SU-DHL-6 (cell line): ENCODE measurements around the gene ZNF668.
A peak's percentile ranks its signal among the peaks of the same experiment; 100 is the strongest.
"Not testable (repeated sequence)": the region's sequence is repeated elsewhere in the genome, so short reads cannot be mapped to it uniquely, and the experiment has no call there.

Source experiments
- H2AFZ ChIP-seq: fragments of 200-600 bp; sonication (generic); 2 replicates; pipeline ENCODE4 v1.6.1; 2014; ENCODE audit warnings: low read depth, mild to moderate bottlenecking, moderate library complexity, mixed read lengths, antibody characterized with exemption, low read length; ENCODE audit not compliant: severe bottlenecking
- H3F3A ChIP-seq: fragments of 200-600 bp; shearing (Covaris generic); 2 replicates; pipeline ENCODE4 v1.6.0; 2016; ENCODE audit warnings: antibody characterized with exemption, mild to moderate bottlenecking; ENCODE audit not compliant: insufficient read depth
- H3K27ac ChIP-seq: fragments of 200-600 bp; sonication (generic); 2 replicates; pipeline ENCODE4 v1.5.1; 2016; ENCODE audit warnings: low read depth, mild to moderate bottlenecking, low read length, moderate library complexity, mixed read lengths
- H3K27me3 ChIP-seq: fragments of 200-600 bp; sonication (generic), shearing (Covaris generic); 2 replicates; pipeline ENCODE4 v1.6.0; 2014; ENCODE audit warnings: mild to moderate bottlenecking, low read length
- H3K36me3 ChIP-seq: fragments of 200-600 bp; sonication (generic); 2 replicates; pipeline ENCODE4 v1.6.1; 2014; ENCODE audit warnings: mild to moderate bottlenecking, low read length, mixed read lengths
- H3K4me2 ChIP-seq: fragments of 300-600, 200-600 bp; shearing (Covaris generic), sonication (generic); 2 replicates; pipeline ENCODE4 v1.6.0; 2014; ENCODE audit warnings: low read length, low read depth, mild to moderate bottlenecking; ENCODE audit not compliant: poor library complexity, severe bottlenecking
- H3K4me3 ChIP-seq: fragments of 200-600 bp; sonication (generic); 2 replicates; pipeline ENCODE4 v1.5.1; 2014; ENCODE audit warnings: antibody characterized with exemption, low read length, mild to moderate bottlenecking, mixed read lengths; ENCODE audit not compliant: insufficient read depth, poor library complexity, severe bottlenecking
- H3K79me2 ChIP-seq: fragments of 200-600 bp; sonication (generic); 2 replicates; pipeline ENCODE4 v1.6.1; 2014; ENCODE audit warnings: mild to moderate bottlenecking, low read length, moderate library complexity; ENCODE audit not compliant: insufficient read depth
- H3K9ac ChIP-seq: fragments of 200-600 bp; sonication (generic); 2 replicates; pipeline ENCODE4 v1.7.0; 2014; ENCODE audit warnings: mild to moderate bottlenecking, low read length
- H3K9me2 ChIP-seq: fragments of 200-600 bp; sonication (generic); replicated peaks from 2 replicates; pipeline ENCODE4 v1.6.1; 2014; ENCODE audit warnings: low read length; ENCODE audit not compliant: insufficient read depth
- H3K9me3 ChIP-seq: fragments of 200-600 bp; sonication (generic); 2 replicates; pipeline ENCODE4 v1.6.1; 2014; ENCODE audit warnings: low read length, mixed read lengths; ENCODE audit not compliant: insufficient read depth
- H4K20me1 ChIP-seq: fragments of 200-600 bp; sonication (generic); 2 replicates; pipeline ENCODE4 v1.6.1; 2014; ENCODE audit warnings: low read depth, mild to moderate bottlenecking, antibody characterized with exemption, low read length, moderate library complexity, mixed read lengths
- EZH2phosphoT487 ChIP-seq: fragments of 200-600 bp; sonication (generic), shearing (Covaris generic); conservative IDR thresholded peaks from 2 replicates; pipeline ENCODE4 v1.6.1; 2018; ENCODE audit warnings: mild to moderate bottlenecking, antibody characterized with exemption, low read length, moderate library complexity, mixed read lengths
- TF ChIP-seq, protein P1 (sequence below): fragments of 200-600 bp; sonication (generic); IDR thresholded peaks from one replicate; pipeline ENCODE4 v1.5.1; 2017; ENCODE audit warnings: antibody characterized with exemption, mild to moderate bottlenecking, low read length, moderate library complexity; ENCODE audit not compliant: insufficient read depth, poor library complexity, severe bottlenecking

The ZNF668 gene

GRCh38 chr16:31020536-31020935 lies 53.5 kb downstream of the ZNF668 start:
- Histone ChIP-seq H2AFZ (no peak overlapping the region), H3K4me2 (no peak overlapping the region), H3K4me3 (no peak overlapping the region), H3K9ac (no peak overlapping the region), H3K27me3 (no peaks in the 10 kb centered on the region), H3K9me2 (no peaks in the 10 kb centered on the region), H3K36me3 (no peaks in the 10 kb centered on the region), H3F3A (no peaks in the 10 kb centered on the region), H3K79me2 (no peaks in the 10 kb centered on the region), H3K27ac (no peak overlapping the region), H3K9me3 (no peaks in the 10 kb centered on the region), H4K20me1 (no peaks in the 10 kb centered on the region)
- TF ChIP-seq EZH2phosphoT487 = no peak
- TF ChIP-seq, protein P1, sequence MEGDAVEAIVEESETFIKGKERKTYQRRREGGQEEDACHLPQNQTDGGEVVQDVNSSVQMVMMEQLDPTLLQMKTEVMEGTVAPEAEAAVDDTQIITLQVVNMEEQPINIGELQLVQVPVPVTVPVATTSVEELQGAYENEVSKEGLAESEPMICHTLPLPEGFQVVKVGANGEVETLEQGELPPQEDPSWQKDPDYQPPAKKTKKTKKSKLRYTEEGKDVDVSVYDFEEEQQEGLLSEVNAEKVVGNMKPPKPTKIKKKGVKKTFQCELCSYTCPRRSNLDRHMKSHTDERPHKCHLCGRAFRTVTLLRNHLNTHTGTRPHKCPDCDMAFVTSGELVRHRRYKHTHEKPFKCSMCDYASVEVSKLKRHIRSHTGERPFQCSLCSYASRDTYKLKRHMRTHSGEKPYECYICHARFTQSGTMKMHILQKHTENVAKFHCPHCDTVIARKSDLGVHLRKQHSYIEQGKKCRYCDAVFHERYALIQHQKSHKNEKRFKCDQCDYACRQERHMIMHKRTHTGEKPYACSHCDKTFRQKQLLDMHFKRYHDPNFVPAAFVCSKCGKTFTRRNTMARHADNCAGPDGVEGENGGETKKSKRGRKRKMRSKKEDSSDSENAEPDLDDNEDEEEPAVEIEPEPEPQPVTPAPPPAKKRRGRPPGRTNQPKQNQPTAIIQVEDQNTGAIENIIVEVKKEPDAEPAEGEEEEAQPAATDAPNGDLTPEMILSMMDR = no peak

- not testable (repeated sequence) for H3K27me3 ChIP-seq, H3K9me2 ChIP-seq, H3K9ac ChIP-seq, H2AFZ ChIP-seq, H3F3A ChIP-seq, H3K4me3 ChIP-seq, H3K79me2 ChIP-seq, H4K20me1 ChIP-seq, H3K36me3 ChIP-seq, H3K9me3 ChIP-seq, H3K27ac ChIP-seq, H3K4me2 ChIP-seq
These were observed 56.3 kb downstream of the ZNF668 start for GRCh38 chr16:31017756-31018155.

DNA sequence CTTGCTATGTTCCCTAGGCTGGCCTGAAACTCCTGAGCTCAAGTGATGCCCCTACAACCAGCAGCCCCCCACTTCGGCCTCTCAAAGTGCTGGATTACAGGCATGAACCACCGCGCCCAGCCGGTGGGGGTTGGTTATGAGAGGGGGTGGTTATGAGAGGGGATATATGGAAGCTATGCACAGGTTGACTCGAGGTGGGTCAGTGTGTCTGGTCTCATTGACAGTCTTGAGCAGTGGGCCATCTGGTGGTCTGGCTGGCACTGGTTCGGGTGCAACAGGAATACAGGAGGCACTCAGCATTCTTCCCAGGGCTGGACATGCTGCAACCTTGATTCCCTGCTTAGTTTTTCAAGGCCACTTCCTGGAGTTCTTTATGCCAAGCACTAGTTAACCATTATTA lies 58.0 kb downstream of the ZNF668 start:
- H3K27ac ChIP-seq = no peak overlapping the region
- no peaks in the 10 kb centered on the region for H3K9me3 ChIP-seq
- TF ChIP-seq EZH2phosphoT487 = no peak
- TF ChIP-seq, protein P1 = no peak
- H3K4me2 ChIP-seq = no peak overlapping the region
- H3K79me2 ChIP-seq = no peaks in the 10 kb centered on the region
- H3K4me3 ChIP-seq = no peak overlapping the region
- H2AFZ ChIP-seq = no peak overlapping the region
- H3K27me3 ChIP-seq = no peaks in the 10 kb centered on the region
- no peaks in the 10 kb centered on the region for H4K20me1 ChIP-seq
- no peaks in the 10 kb centered on the region for H3F3A ChIP-seq
- no peaks in the 10 kb centered on the region for H3K9me2 ChIP-seq
- H3K9ac ChIP-seq = no peak overlapping the region
- no peaks in the 10 kb centered on the region for H3K36me3 ChIP-seq

- not testable (repeated sequence) for H4K20me1 ChIP-seq, H3K9me3 ChIP-seq
These were observed 60.7 kb downstream of the ZNF668 start for GRCh38 chr16:31013292-31013691.

DNA sequence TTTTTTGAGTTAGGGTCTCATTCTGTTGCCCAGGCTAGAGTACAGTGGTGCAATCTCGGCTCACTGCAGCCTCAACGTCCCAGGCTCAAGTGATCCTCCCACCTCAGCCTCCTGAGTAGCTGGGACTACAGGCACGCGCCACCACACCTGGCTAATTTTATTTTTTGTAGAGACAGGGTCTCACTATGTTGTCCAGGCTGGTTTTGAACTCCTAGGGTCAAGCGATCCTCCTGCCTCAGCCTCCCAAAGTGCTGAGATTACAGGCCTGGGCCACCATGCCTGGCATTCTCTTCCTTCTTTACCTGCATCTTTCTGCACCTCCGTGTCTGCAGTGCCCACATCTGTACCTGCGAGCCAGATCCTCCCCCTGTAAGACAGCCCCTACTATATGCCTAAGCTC lies 62.2 kb downstream of the ZNF668 start:
- H3K27me3 ChIP-seq, H3K79me2 ChIP-seq, H3K27ac ChIP-seq, H3K9me3 ChIP-seq, H3K36me3 ChIP-seq, H4K20me1 ChIP-seq, H3K4me3 ChIP-seq, H3K9me2 ChIP-seq, H3K9ac ChIP-seq, H2AFZ ChIP-seq, H3K4me2 ChIP-seq, H3F3A ChIP-seq: not testable (repeated sequence)

More at GRCh38 chr16:31013292-31013691, 60.7 kb downstream of the ZNF668 start:
- Histone ChIP-seq H3K4me2 (peak overlapping the region; percentile 51), H3K4me3 (peak overlapping the region; percentile 15), H2AFZ (peak overlapping the region; percentile 83), H3K9ac (0 out of 2 replicates have a peak overlapping the region, but pooled peaks have one; percentile 3)
- not testable (repeated sequence) for H3K79me2 ChIP-seq, H3K27me3 ChIP-seq, H3K27ac ChIP-seq, H3K36me3 ChIP-seq, H3F3A ChIP-seq, H3K9me2 ChIP-seq
